Lower lobe of right lung (tissue), 2 donors: ENCODE data around the gene NDUFB4. TPM values are rescaled to one million over a fixed set of nuclear protein-coding genes. Genes with fewer than 3 reads are reported as not detected.
"Not testable (repeated sequence)": the region's sequence is repeated elsewhere in the genome, so short reads cannot be mapped to it uniquely, and the experiment has no call there.

Experiments used
- ATAC-seq, 2 donors: fragments of 200-7000 bp; cut with Tn5 transposase; one replicate each; pipeline ENCODE4 v1.9.1; 2020 to 2022; ENCODE audit warnings: mild to moderate bottlenecking in 2 of 2, moderate library complexity in 2 of 2
- DNase-seq: peaks from one replicate; pipeline ENCODE4 v3.0.0-alpha.2; 2020
- H3K27ac ChIP-seq: fragments of 200-600 bp; one replicate; pipeline ENCODE4 v1.8.0; 2022
- H3K27me3 ChIP-seq: fragments of 200-600 bp; one replicate; pipeline ENCODE4 v1.8.0; 2022; ENCODE audit warnings: low read depth
- H3K36me3 ChIP-seq: fragments of 200-600 bp; one replicate; pipeline ENCODE4 v1.8.0; 2022; ENCODE audit warnings: mild to moderate bottlenecking
- H3K4me1 ChIP-seq: fragments of 200-600 bp; one replicate; pipeline ENCODE4 v1.8.0; 2022
- H3K4me3 ChIP-seq: fragments of 200-600 bp; one replicate; pipeline ENCODE4 v1.8.0; 2022; ENCODE audit warnings: mild to moderate bottlenecking
- H3K9me3 ChIP-seq: fragments of 200-600 bp; one replicate; pipeline ENCODE4 v1.8.0; 2022
- CTCF ChIP-seq: fragments of 200-600 bp; IDR thresholded peaks from one replicate; pipeline ENCODE4 v1.8.0; 2022; ENCODE audit warnings: antibody characterized with exemption, mild to moderate bottlenecking
- intact Hi-C: fragments of 100-400 bp; cut with DNase I; formaldehyde crosslinking; loops from one replicate; pipeline ENCODE4 v1.11.0; 2022
- total RNA-seq: library from RNA; stranded (reverse); fragmentation: NEBNext Ultra II Directional; extraction: Animal tissue kit (Norgen Biotek cat#: 25700); gene quantifications from one replicate; pipeline ENCODE4 v1.2.1, GENCODE V29; 2021
- donor health status: DM: no; HTN: yes; CAD: no; lungs with severe emphysema.

Gene NDUFB4
- total RNA-seq, 1 donor from 2014 or later: 100 TPM

- no peak overlapping the region for H3K27ac ChIP-seq
- TF ChIP-seq CTCF: no peak
- H3K9me3 ChIP-seq: no peaks in the 10 kb centered on the region
- no peaks in the 10 kb centered on the region for H3K27me3 ChIP-seq
- no peaks in the 10 kb centered on the region for H3K36me3 ChIP-seq
- H3K4me3 ChIP-seq: no peak overlapping the region
- DNase-seq (no peak), ATAC-seq (no peak)
- H3K4me1 ChIP-seq: no peaks in the 10 kb centered on the region
- intact Hi-C loops: no loop called here
Observed at GRCh38 chr3:120615847-120616609, 19.9 kb downstream of the NDUFB4 start.

- H3K27me3 ChIP-seq, H3K4me3 ChIP-seq, intact Hi-C loops, H3K4me1 ChIP-seq, H3K9me3 ChIP-seq, DNase-seq, H3K27ac ChIP-seq, H3K36me3 ChIP-seq, ATAC-seq: not testable (repeated sequence)
Observed at GRCh38 chr3:120616745-120617144, 20.6 kb downstream of the NDUFB4 start.

- Histone ChIP-seq H3K27me3 (no peaks in the 10 kb centered on the region), H3K4me3 (no peak overlapping the region), H3K36me3 (no peaks in the 10 kb centered on the region), H3K9me3 (peaks cover 14% of the 10 kb centered on the region), H3K4me1 (no peaks in the 10 kb centered on the region), H3K27ac (no peak overlapping the region)
- DNase-seq (no peak), ATAC-seq (no peak)
- intact Hi-C loops: no loop called here
- no peak for TF ChIP-seq CTCF
Observed at GRCh38 chr3:120622457-120622856, 26.3 kb downstream of the NDUFB4 start.

GRCh38 chr3:120622870-120623726 is 27.0 kb downstream of the NDUFB4 start:
- ATAC-seq (no peak), DNase-seq (no peak)
- intact Hi-C loops: no loop called here
- Histone ChIP-seq H3K36me3 (no peaks in the 10 kb centered on the region), H3K27me3 (no peaks in the 10 kb centered on the region), H3K4me3 (no peak overlapping the region), H3K27ac (no peak overlapping the region), H3K9me3 (peaks cover 14% of the 10 kb centered on the region), H3K4me1 (no peaks in the 10 kb centered on the region)
- no peak for TF ChIP-seq CTCF

GRCh38 chr3:120623727-120624093 is 27.6 kb downstream of the NDUFB4 start:
- no peak for ATAC-seq
- Histone ChIP-seq H3K36me3 (no peaks in the 10 kb centered on the region), H3K27ac (no peak overlapping the region), H3K4me3 (no peak overlapping the region), H3K4me1 (no peaks in the 10 kb centered on the region), H3K27me3 (no peaks in the 10 kb centered on the region), H3K9me3 (peaks cover 14% of the 10 kb centered on the region)
- no peak for TF ChIP-seq CTCF
- intact Hi-C loops: no loop called here
- DNase-seq: no peak

GRCh38 chr3:120625159-120625586 is 29.0 kb downstream of the NDUFB4 start:
- DNase-seq (no peak), ATAC-seq (no peak)
- Histone ChIP-seq H3K27me3 (no peaks in the 10 kb centered on the region), H3K27ac (no peak overlapping the region), H3K36me3 (no peaks in the 10 kb centered on the region), H3K4me3 (no peak overlapping the region), H3K4me1 (no peaks in the 10 kb centered on the region), H3K9me3 (peaks cover 14% of the 10 kb centered on the region)
- TF ChIP-seq CTCF: no peak
- intact Hi-C loops: no loop called here
